ENCODE data around the gene SERPINA4. TPM values are rescaled to one million over a fixed set of nuclear protein-coding genes. Genes with fewer than 3 reads are reported as not detected.

Gene SERPINA4
- total RNA-seq, 1 donor from 2014 or later = not detected

- no peak for DNase-seq (ENCODE audit: low read depth)
- no peaks in the 10 kb centered on the region for H3K27me3 ChIP-seq (ENCODE audit: control insufficient read depth, insufficient read depth, low read length)
- no peak for TF ChIP-seq CTCF (IDR thresholded peaks at IDR 0.05; ENCODE audit: insufficient read depth, low read length, poor library complexity, severe bottlenecking)
- no peaks in the 10 kb centered on the region for H3K36me3 ChIP-seq (ENCODE audit: control insufficient read depth, insufficient read depth, low read length)
- no peak overlapping the region for H3K4me3 ChIP-seq (ENCODE audit: low read depth, low read length)
These were observed 30.1 kb upstream of the SERPINA4 start for GRCh38 chr14:94531187-94531586.

GRCh38 chr14:94532447-94532846, 28.8 kb upstream of the SERPINA4 start:
- TF ChIP-seq CTCF (IDR thresholded peaks at IDR 0.05; ENCODE audit: insufficient read depth, low read length, poor library complexity, severe bottlenecking) = no peak

GRCh38 chr14:94535506-94535905, 25.7 kb upstream of the SERPINA4 start:
- Histone ChIP-seq H3K27me3 (ENCODE audit: control insufficient read depth, insufficient read depth, low read length) (no peaks in the 10 kb centered on the region), H3K4me3 (ENCODE audit: low read depth, low read length) (no peak overlapping the region), H3K36me3 (ENCODE audit: control insufficient read depth, insufficient read depth, low read length) (no peaks in the 10 kb centered on the region)
- no peak for DNase-seq (ENCODE audit: low read depth)
- no peak for TF ChIP-seq CTCF (IDR thresholded peaks at IDR 0.05; ENCODE audit: insufficient read depth, low read length, poor library complexity, severe bottlenecking)

More at GRCh38 chr14:94532447-94532846, 28.8 kb upstream of the SERPINA4 start:
- Histone ChIP-seq H3K4me3 (ENCODE audit: low read depth, low read length) (no peak overlapping the region), H3K36me3 (ENCODE audit: control insufficient read depth, insufficient read depth, low read length) (no peaks in the 10 kb centered on the region), H3K27me3 (ENCODE audit: control insufficient read depth, insufficient read depth, low read length) (no peaks in the 10 kb centered on the region)
- no peak for DNase-seq (ENCODE audit: low read depth)

GRCh38 chr14:94536836-94537235, 24.4 kb upstream of the SERPINA4 start:
- no peak for DNase-seq (ENCODE audit: low read depth)

GRCh38 chr14:94538070-94538740, 23.0 kb upstream of the SERPINA4 start:
- DNase-seq (ENCODE audit: low read depth) = no peak
- Histone ChIP-seq H3K4me3 (ENCODE audit: low read depth, low read length) (no peak overlapping the region), H3K36me3 (ENCODE audit: control insufficient read depth, insufficient read depth, low read length) (no peaks in the 10 kb centered on the region), H3K27me3 (ENCODE audit: control insufficient read depth, insufficient read depth, low read length) (no peaks in the 10 kb centered on the region)
- TF ChIP-seq CTCF (IDR thresholded peaks at IDR 0.05; ENCODE audit: insufficient read depth, low read length, poor library complexity, severe bottlenecking) = no peak

More at GRCh38 chr14:94536836-94537235, 24.4 kb upstream of the SERPINA4 start:
- H3K36me3 ChIP-seq (ENCODE audit: control insufficient read depth, insufficient read depth, low read length) = no peaks in the 10 kb centered on the region
- H3K27me3 ChIP-seq (ENCODE audit: control insufficient read depth, insufficient read depth, low read length) = no peaks in the 10 kb centered on the region
- H3K4me3 ChIP-seq (ENCODE audit: low read depth, low read length) = no peak overlapping the region
- TF ChIP-seq CTCF (IDR thresholded peaks at IDR 0.05; ENCODE audit: insufficient read depth, low read length, poor library complexity, severe bottlenecking) = peak; percentile 4

GRCh38 chr14:94539181-94539580, 22.1 kb upstream of the SERPINA4 start:
- no peaks in the 10 kb centered on the region for H3K27me3 ChIP-seq (ENCODE audit: control insufficient read depth, insufficient read depth, low read length)
- H3K4me3 ChIP-seq (ENCODE audit: low read depth, low read length) = no peak overlapping the region
- no peaks in the 10 kb centered on the region for H3K36me3 ChIP-seq (ENCODE audit: control insufficient read depth, insufficient read depth, low read length)
- no peak for TF ChIP-seq CTCF (IDR thresholded peaks at IDR 0.05; ENCODE audit: insufficient read depth, low read length, poor library complexity, severe bottlenecking)
- no peak for DNase-seq (ENCODE audit: low read depth)

Data from kidney epithelial cell (primary cell).